Femur (tissue), 1 donor: ENCODE results near the gene NACA.
A peak's percentile ranks its signal among the peaks of the same experiment; 100 is the strongest.
"Not testable (repeated sequence)": the region's sequence is repeated elsewhere in the genome, so short reads cannot be mapped to it uniquely, and the experiment has no call there.

Experiments used
- DNase-seq: peaks from one replicate; pipeline ENCODE4 v3.0.0-alpha.2; 2017

Gene NACA

GRCh38 chr12:56723889-56724700 lies 1.0 kb downstream of the NACA start:
- peak; percentile 61 for DNase-seq

- no peak for DNase-seq
Observed at GRCh38 chr12:56723352-56723751, 1.7 kb downstream of the NACA start.

GRCh38 chr12:56722832-56723231 lies 2.3 kb downstream of the NACA start:
- no peak for DNase-seq

- DNase-seq = no peak
Observed at GRCh38 chr12:56721721-56722120, 3.4 kb downstream of the NACA start.

GRCh38 chr12:56721216-56721615 lies 3.9 kb downstream of the NACA start:
- no peak for DNase-seq

- no peak for DNase-seq
Observed at GRCh38 chr12:56720731-56721151, 4.4 kb downstream of the NACA start.

- no peak for DNase-seq
Observed at GRCh38 chr12:56719056-56719455, 6.0 kb downstream of the NACA start.

GRCh38 chr12:56718636-56719035 lies 6.5 kb downstream of the NACA start:
- no peak for DNase-seq

GRCh38 chr12:56718149-56718548 lies 7.0 kb downstream of the NACA start:
- no peak for DNase-seq

GRCh38 chr12:56716933-56717880 lies 7.9 kb downstream of the NACA start:
- no peak for DNase-seq

- no peak for DNase-seq
Observed at GRCh38 chr12:56716458-56716857, 8.6 kb downstream of the NACA start.

GRCh38 chr12:56715798-56716197 lies 9.3 kb downstream of the NACA start:
- no peak for DNase-seq

- DNase-seq = no peak
Observed at GRCh38 chr12:56714431-56714929, 10.6 kb downstream of the NACA start.

- DNase-seq = no peak
Observed at GRCh38 chr12:56713345-56713744, 11.8 kb downstream of the NACA start.

- no peak for DNase-seq
Observed at GRCh38 chr12:56709759-56710376, 15.2 kb downstream of the NACA start.

GRCh38 chr12:56704522-56704921 lies 20.6 kb downstream of the NACA start:
- DNase-seq = not testable (repeated sequence)

GRCh38 chr12:56699020-56699661 lies 26.0 kb downstream of the NACA start:
- DNase-seq = no peak

- DNase-seq = no peak
Observed at GRCh38 chr12:56695327-56696101, 29.6 kb downstream of the NACA start.

GRCh38 chr12:56694161-56694560 lies 30.9 kb downstream of the NACA start:
- no peak for DNase-seq

- DNase-seq = no peak
Observed at GRCh38 chr12:56688846-56689109, 36.3 kb downstream of the NACA start.

GRCh38 chr12:56688129-56688845 lies 36.8 kb downstream of the NACA start, which contains the start of gene PTGES3:
Gene PTGES3 (minus strand): TSS chr12:56688284. CDS start chr12:56687999, 285 bp downstream.
- DNase-seq = peak; percentile 99
